ENCODE measurements around the gene C16orf96. TPM values are rescaled to one million over a fixed set of nuclear protein-coding genes. Genes with fewer than 3 reads are reported as not detected.

Gene C16orf96
- polyA plus RNA-seq, 2 of the 4 experiments (the other 2 are of a cell fraction): 0.01 to 0.03 TPM

DNA sequence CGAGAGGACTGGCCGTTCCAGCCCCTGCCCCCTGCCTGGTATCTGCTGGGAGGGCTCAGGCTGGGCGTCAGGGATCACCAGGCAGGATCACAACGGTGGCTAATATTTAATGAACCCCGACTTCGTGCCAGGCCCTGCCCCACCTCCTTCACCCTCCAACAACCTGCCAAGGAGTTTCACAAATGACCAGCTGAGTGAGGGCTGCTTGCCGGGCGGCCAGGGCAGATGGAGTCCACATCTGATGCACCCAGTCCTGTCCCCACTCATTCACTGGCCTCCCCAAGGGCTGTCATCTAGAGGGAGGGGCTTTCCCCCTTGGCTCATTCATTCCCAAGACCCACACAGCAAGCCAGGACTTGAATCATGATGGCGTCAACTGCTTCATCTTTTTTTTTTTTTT is 41.0 kb downstream of the C16orf96 start:
- H3K9me3 ChIP-seq: no peaks in the 10 kb centered on the region
- H3K4me2 ChIP-seq: peak overlapping the region; percentile 14; the same call in 1 of the 3 replicates
- no peak overlapping the region for H3K27ac ChIP-seq
- 0 out of 3 replicates have a peak, but pooled peaks cover 6% of the 10 kb centered on the region for H3K4me1 ChIP-seq
- FAIRE-seq: no peak
- ATAC-seq: no peak
- POLR2A ChIA-PET: no interaction called here
- TF ChIP-seq USF2 (IDR thresholded peaks at IDR 0.05) (no peak), ZNF302 (CRISPR knock-in tag; IDR thresholded peaks at IDR 0.05) (no peak), CBX2 (IDR thresholded peaks at IDR 0.05; ENCODE audit: borderline replicate concordance, low read depth) (no peak), EHF (CRISPR knock-in tag; IDR thresholded peaks at IDR 0.05) (no peak), RARB (CRISPR knock-in tag; IDR thresholded peaks at IDR 0.05) (no peak), RCOR1 (IDR thresholded peaks at IDR 0.05; ENCODE audit: low read depth, low read length) (no peak), POLR2AphosphoS2 (conservative IDR thresholded peaks at IDR 0.05; ENCODE audit: low read length) (no peak), HOXB5 (CRISPR knock-in tag; IDR thresholded peaks at IDR 0.05) (no peak), PBX3 (IDR thresholded peaks at IDR 0.05) (no peak), TP53 (CRISPR knock-in tag; IDR thresholded peaks at IDR 0.05) (no peak), HEYL (CRISPR knock-in tag; IDR thresholded peaks at IDR 0.05) (no peak), JUNB (IDR thresholded peaks at IDR 0.05) (no peak)
- TF ChIP-seq, protein P1, sequence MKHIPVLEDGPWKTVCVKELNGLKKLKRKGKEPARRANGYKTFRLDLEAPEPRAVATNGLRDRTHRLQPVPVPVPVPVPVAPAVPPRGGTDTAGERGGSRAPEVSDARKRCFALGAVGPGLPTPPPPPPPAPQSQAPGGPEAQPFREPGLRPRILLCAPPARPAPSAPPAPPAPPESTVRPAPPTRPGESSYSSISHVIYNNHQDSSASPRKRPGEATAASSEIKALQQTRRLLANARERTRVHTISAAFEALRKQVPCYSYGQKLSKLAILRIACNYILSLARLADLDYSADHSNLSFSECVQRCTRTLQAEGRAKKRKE (CRISPR knock-in tag; IDR thresholded peaks at IDR 0.05; ENCODE audit: low read depth): no peak
- TF ChIP-seq, protein P2, sequence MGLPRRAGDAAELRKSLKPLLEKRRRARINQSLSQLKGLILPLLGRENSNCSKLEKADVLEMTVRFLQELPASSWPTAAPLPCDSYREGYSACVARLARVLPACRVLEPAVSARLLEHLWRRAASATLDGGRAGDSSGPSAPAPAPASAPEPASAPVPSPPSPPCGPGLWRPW (IDR thresholded peaks at IDR 0.05): no peak
- no peak overlapping the region for H3K4me3 ChIP-seq
- CTCF ChIA-PET: interaction anchor here (4.3 kb wide), 1 partner anchor 11 kb away, joined by 44 read pairs; no protein-coding TSS in a partner anchor
- no peak for DNase-seq (ENCODE audit: low read depth in 1 of 2, low spot score in 1 of 2)
- 27% methylated on average over 9 of the region's 9 CpGs for WGBS (ENCODE audit: missing lambda C conversion rate)

DNA sequence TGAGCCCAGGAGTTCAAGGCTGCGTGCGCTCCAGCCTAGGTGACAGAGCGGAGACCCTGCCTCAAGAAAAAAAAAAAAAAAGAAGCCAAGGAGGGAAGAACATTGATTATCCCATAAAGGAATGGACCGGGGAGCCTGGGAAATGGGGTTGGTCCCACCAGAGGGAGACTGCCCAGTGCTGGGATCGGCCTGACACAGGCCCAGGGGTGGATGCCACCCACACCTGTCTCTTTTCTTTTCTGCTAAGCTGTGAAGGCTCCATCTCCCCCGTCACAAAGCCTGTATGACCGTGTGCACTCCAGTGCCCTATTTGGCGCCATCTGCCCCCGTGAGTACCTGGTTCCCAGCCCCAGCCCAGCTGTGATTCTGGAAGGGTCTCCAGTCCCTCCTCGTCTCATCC is 42.9 kb downstream of the C16orf96 start:
- Histone ChIP-seq H3K9me3 (no peaks in the 10 kb centered on the region), H3K4me3 (no peak overlapping the region), H3K4me2 (no peak overlapping the region), H3K4me1 (0 out of 3 replicates have a peak, but pooled peaks cover 6% of the 10 kb centered on the region), H3K27ac (no peak overlapping the region)
- CTCF ChIA-PET: interaction anchor here (1.0 to 1.7 kb wide), 5 partner anchors 9 to 93 kb away, joined by 3 to 7 read pairs (median 4); no protein-coding TSS in a partner anchor
- no peak for FAIRE-seq
- POLR2A ChIA-PET: no interaction called here
- no peak for TF ChIP-seq PBX3 (IDR thresholded peaks at IDR 0.05)
- TF ChIP-seq, protein P3, sequence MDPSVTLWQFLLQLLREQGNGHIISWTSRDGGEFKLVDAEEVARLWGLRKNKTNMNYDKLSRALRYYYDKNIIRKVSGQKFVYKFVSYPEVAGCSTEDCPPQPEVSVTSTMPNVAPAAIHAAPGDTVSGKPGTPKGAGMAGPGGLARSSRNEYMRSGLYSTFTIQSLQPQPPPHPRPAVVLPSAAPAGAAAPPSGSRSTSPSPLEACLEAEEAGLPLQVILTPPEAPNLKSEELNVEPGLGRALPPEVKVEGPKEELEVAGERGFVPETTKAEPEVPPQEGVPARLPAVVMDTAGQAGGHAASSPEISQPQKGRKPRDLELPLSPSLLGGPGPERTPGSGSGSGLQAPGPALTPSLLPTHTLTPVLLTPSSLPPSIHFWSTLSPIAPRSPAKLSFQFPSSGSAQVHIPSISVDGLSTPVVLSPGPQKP (IDR thresholded peaks at IDR 0.05; ENCODE audit: low read depth, low read length): no peak
- no peak for TF ChIP-seq BCL3 (IDR thresholded peaks at IDR 0.05)
- TF ChIP-seq, protein P4, sequence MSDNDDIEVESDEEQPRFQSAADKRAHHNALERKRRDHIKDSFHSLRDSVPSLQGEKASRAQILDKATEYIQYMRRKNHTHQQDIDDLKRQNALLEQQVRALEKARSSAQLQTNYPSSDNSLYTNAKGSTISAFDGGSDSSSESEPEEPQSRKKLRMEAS (IDR thresholded peaks at IDR 0.05): no peak
- TF ChIP-seq USF2 (IDR thresholded peaks at IDR 0.05): no peak
- TF ChIP-seq RNF2 (IDR thresholded peaks at IDR 0.05; ENCODE audit: borderline replicate concordance, low read depth): no peak
- no peak for TF ChIP-seq HOXA7 (CRISPR knock-in tag; IDR thresholded peaks at IDR 0.05)
- TF ChIP-seq HOXB5 (CRISPR knock-in tag; IDR thresholded peaks at IDR 0.05): no peak
- TF ChIP-seq HDAC2 (IDR thresholded peaks at IDR 0.05): no peak
- no peak for TF ChIP-seq NPAS2 (CRISPR knock-in tag; IDR thresholded peaks at IDR 0.05; ENCODE audit: borderline replicate concordance)
- no peak for TF ChIP-seq RARB (CRISPR knock-in tag; IDR thresholded peaks at IDR 0.05)
- TF ChIP-seq RFX5 (IDR thresholded peaks at IDR 0.05): no peak
- no peak for ATAC-seq
- no peak for DNase-seq (ENCODE audit: low read depth in 1 of 2, low spot score in 1 of 2)
- 85% methylated on average over 10 of the region's 10 CpGs for WGBS (ENCODE audit: missing lambda C conversion rate)

All from A549 (cell line).